GOT3 (cell line): ENCODE data around the gene WDFY4.

Source experiments
- DNase-seq: peaks from one replicate; lab custom pipeline; 2025; ENCODE audit warnings: mixed read lengths; lab: John Stamatoyannopoulos, UW

Gene WDFY4

DNA sequence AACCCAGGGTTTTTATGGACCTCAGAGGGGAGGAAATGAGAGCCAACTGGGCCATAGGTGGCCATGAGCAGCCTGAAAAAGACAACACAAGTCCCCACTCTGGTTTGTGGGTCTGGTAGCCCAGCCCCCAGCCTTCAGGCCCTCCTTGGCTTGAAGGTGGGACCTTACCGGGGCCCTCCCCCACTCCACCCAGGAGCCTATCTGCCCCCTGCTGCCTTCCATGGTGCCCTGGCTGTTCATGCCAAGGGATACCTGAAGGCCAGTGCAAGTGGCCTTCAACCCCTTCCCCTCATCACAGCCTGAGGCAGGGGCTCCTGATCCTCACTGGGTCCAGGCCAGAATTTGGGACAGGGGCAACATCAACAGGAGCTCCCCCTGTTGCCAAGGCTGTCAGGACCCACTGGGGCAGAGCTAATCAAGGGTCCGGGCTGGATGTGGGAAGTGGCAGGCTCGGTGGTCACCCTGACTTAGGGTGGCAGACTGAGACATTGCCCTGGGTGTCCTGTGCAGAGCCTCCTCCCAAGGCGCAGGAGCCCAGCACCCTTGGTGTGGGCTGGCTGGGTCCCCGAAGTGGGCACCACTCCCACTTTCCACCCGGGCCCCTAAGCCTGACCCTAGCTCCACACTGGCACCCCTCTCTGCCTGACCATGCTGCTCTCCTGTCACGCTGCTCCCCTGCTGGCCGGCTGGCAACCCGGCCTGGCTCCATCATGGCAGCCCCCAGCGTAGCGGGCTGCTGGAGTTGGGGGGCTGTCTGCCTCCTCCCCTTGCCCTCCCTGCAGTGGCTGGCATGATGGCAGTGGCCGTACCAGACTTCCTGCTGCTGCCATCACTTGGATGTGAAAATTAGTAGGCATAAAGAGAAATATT, 6.4 kb downstream of the WDFY4 start:
- no peak for DNase-seq

DNA sequence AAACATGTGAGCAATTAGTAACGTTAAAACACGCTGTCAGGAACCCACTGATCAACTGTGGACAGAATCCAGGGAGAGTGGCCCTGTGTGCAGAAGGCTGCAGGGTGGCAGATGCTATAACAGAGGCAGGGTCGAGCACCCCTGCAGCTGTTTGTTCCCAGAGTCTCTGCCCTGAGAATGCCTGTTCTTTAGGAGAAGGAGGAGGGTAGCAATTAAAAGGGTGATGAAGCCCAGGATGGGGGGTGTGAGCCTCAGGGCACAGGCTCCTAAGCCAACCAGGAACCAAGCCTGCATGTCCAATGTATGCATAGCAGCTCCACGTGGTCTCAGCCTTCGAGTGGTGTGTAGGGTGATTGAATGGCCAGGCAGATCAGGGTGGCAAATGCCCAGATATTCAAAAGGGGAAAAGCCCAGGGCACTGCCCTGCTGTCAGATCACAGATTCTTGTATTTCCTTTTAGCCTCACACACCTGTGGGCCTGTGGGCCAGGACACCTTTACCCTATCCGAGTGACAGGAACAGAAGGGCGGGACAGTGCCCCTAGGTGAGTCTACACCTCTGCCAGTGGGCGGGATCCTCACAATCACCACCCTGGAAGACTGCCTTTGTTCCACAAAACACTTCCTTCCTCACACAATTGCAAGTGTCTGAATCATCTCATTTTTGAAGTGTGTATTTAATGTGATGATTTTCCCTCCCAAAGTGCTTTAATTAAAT, 7.3 kb downstream of the WDFY4 start:
- DNase-seq, result no peak

DNA sequence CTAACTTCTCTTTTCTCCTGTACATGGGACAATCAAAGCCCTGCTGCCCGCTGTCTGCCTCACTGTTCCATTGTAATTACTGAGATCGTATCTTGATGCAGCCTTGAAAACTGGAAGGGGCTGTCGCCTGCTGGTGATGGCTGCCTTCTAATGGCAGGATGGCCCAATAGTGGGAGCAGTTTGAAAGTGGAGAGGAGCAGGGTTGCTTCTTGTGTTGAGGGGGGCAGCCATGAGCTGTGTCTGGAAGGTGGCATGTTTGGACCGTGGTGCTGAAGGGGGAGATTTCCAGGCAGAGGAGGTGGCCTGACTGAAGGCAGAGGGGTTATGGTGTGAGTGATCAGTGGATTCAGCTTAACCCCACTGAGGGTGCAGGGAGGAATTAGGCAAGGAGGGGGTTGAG, 8.1 kb downstream of the WDFY4 start:
- no peak for DNase-seq

DNA sequence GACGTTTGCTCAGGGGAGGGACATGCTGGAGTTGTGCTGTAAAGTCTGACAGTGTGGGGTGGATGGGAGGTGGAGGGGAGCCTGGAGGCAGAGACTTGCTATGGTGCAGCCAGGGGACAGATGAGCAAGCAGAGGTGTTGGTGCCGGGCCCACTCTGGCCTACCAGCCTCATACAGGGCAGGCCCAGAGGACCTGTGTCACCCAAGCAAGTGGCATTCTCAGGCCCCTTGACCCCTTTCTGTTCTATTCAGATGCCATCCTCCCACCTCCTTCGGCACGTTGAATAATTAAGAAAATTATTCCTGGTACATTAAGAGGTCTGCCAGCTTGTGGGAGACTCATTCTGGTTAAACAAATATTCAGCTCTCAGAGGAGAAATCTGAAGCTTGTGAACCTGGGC, 8.5 kb downstream of the WDFY4 start:
- DNase-seq, result no peak

DNA sequence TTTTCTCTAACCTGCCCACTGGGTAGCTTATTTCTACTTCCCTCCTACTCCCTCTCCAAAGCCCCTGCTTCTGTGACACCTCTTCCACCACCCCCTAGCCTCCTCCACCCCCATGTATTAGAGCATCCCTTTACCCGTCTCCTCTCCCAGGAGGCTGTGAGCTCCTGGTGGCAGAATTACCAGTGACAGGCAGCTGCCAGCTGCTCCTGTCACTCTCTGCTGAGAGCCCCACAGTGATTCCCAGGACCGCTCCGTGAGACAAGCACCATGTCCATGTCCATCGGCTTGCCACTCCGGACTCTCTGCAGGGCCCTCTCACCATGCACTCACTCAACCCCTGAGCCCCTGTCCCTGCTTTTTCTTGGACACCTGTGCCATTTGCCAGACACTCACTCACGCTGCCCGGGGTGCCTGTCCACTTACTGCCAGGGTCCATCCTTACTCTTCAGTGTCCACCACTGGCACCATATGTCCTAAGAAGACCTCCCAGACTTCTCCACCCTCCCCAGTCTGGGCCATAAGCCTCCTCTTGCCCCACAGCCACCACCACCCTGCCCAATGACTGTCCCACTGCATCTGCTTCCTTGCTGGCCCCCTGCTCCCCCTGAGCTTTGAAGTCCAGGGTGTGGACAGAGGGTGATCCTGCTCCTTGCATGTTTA, 9.8 kb downstream of the WDFY4 start:
- no peak for DNase-seq

DNA sequence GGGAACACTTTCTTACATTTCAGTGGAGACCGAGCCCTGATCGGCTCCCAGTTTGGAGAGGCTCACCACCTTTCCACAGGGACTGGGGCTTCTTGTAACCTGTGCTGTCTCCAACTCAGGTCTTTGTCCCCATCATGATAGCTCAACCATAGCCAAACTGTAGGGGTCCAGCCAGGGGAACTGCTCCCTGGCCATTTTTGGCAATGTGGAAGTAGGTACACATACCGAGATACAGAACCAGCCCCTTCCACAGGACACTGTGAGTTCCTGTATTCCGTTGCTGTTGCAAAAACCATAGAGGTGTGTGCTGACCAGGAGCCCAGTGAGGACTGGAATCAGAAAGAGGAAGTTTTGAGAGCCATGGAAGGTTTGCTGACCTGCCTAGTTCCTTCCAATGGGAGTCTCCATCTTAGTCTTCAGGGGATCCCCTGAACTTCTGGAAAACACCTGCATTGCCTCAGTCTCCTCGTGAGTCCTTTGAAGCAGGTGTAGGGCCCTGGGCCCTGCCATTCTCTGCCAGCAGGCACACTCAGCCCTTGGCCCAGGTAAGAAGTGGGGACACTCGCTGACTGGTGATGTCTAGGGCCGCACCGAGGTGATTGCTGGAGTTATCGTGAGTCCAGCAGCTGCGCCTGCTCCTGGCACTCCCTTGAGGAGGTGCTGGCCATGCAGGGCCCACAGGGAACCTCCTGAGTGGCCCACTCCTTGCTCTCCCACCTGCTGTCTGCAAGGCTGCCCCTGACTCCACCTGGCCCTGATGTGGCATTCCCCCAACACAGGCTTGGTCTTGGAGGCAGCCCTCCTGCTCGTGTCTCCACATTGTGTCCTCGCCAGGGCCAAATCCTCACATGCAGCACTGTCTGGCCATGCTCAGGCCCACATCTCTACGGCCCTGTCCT, 11.2 kb downstream of the WDFY4 start:
- no peak for DNase-seq

DNA sequence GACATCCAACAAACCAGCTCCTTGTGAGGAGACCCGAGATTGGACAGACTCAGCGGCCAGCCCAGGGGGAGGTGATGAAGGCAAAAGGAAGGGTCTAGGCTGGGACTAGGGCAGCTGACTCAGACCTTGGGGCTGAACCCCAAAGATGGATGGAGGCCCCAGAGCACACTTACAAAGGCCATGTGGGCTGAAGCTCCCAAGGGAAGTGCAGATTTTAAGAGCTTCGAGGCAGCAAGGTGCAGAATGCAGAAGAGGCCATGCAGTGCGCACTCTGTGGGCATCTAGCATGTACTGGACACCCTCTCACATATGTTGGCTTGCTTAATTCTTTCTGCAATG, 11.8 kb downstream of the WDFY4 start:
- DNase-seq, result no peak

DNA sequence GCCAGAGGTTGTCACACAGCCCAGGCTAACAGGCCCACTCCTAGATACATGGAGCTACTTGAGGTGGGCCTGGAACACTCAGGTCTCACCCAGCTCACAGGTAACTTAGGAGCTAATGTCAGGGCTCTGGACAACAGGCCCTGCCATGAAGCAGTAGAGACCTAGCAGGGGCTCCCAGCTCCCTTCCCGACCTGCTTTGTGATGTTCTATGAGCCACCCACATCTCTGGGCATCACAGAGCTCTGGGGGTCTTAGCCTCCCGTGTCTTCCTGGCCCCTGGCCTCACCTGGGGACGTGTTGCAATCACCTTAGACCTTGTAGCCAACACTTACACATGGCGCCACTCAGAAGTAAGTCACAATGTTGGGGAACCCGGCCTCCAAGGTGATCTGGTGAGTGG, 12.4 kb downstream of the WDFY4 start:
- DNase-seq, result no peak

DNA sequence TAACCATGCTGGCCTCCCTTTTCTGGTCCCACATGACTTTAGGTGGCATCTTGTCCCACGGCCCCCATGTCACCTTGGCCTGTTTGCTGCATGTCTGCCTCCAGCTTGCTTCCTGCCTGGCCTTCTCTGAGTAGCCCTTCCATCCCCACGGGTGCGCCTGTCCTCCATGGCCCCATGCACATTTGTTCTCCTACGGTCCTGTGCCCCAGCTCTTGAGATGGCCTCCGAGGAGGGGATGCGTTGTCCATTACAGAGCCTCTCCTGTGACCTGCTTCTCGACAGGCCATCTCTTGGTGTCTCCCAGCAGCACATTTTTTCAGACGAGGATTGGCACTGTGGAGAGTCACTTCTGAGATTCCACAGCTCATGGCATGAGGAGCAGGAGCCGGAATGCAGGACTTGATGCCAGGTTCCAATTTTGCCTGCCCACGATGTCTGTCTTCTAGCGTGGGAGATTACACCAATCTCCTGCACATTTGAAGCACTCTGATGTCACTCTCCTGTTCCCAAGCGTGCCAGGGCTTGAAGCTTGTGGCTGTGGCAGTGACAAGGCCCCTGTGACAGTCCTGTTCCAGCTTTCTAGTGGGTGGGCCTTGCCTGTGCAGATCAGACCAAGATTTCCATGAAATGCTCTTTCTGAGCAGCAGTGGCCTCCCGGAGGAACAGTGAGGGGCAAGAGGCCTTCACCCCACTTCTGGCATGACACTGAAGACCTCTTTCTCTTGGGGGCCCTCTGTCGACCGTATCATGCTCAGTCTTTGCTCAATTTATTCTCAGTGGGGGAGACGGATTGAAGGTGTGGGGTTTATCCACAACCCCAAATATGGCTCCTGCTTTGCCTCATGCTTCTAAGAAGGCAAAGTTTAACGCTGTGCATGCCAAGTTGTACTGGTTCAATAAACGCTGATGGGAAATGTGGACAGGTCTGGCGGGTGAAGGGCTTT, 13.4 kb downstream of the WDFY4 start:
- no peak for DNase-seq

DNA sequence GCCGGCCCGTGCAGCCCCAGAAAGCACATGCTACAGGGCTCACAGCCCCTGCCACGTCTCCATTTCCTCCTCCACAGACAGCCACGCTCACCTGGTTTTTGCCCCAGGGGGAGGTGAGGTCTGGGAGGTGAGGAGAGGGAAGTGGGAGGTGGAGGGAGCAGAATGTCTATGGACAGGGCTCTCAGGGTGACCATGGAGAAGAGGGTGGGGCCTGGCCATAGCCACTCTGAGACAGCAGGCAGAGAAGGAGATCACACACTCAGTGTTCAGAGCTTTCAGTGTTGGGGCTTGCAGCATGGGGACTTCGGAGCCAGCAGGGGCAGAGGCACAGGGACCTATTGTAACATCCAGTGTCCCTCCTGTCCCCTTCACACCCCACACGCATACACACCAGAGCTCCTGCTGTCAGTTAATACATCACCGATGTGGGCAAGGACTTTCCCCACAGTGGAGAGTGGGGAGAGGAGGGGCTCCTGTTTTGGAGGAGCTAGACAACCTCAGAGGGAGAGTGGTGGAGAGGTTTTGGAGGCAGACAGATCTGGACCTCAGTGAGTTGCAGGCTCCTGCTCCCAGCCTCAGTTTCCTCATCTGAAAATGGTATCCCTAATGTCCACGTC, 14.4 kb downstream of the WDFY4 start:
- DNase-seq, result no peak

DNA sequence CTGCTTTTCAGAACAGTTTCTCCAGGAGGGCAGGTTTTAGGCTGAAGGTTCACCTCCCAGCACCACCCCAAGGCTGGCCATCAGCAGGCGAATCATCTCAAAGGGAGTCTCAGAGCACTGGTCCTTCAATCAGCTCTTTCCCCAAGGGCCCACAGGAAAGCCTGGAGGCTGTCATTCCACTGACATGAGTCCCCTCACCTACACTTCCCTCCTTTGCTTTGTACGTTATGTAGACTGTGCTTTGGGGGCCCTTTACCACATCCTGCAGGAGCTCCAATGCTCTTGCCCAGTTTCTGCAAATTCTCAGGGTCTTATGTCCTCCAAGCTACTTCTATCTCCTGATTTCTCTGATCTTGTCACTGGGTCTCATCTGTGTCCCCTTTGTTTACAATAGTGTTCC, 15.4 kb downstream of the WDFY4 start:
- DNase-seq, result no peak

DNA sequence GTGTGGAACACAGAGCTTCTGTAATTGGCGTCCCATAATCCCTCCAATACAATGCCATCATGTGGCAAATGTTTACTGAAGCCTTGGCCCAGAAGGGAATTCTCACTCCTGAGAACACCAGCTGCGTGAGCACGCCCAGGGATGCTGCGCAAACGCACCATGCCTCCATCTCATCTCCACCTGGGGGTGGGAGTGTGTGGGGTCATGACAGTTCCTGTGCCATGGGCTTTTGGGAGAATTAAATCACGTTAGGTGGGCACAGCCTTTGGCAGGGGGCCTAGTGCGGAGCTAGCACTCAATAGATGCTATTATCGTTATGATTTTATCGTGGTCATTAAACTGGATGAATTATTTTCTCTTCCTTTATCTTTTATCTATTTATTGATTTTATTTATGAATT, 15.8 kb downstream of the WDFY4 start:
- no peak for DNase-seq

DNA sequence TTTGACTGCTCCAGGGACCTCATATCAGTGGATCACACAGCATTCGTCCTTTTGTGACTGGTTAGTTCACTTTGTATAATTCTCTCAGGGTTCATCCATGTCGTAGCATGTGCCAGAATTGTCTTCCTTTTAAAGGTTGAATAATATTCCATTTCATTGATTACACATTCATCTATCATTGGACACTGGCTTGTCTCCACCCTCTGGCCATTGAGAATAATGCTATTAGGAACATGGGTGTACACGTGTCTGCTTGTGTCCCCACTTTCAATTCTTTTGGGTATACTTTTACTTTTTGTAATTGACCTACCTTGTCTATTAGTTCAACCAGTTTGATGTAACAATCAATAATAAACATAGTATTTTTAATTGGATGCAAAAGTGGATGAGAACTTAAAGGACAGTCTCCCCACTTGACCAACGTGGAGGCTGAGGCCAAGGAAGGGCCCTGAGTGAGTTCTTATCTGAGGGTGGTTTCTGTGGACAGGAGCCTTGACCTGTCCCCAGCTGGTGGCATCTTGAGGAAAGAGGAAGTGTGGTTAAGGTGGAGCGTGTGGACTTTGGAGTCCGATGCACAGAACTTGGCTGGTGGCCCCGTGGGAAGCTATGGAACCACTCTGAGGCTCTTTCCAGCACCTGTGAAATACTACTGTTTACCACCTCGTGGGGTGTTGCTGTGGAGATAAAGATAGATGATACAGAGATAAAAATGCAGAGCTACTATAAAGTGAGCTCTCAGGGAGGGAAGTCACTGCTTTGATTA, 16.6 kb downstream of the WDFY4 start:
- DNase-seq, result no peak

DNA sequence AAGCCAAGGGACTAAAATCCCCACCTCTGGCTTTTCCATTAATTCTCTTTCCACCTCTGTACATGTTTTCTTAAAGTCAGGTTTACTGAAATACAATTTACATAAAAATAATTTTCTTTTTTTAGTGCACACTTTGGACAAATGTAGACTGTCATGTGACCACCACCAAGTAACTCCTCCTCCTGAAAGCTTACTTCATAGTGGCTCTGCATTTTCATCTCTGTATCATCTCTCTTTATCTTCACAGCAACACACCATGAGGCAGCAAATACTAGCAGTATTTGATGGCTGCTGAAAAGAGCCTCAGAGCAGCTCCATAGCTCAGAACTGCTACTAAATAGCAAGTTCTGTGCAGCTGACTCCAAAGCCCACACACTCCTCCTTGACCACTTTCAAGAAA, 17.3 kb downstream of the WDFY4 start:
- no peak for DNase-seq

DNA sequence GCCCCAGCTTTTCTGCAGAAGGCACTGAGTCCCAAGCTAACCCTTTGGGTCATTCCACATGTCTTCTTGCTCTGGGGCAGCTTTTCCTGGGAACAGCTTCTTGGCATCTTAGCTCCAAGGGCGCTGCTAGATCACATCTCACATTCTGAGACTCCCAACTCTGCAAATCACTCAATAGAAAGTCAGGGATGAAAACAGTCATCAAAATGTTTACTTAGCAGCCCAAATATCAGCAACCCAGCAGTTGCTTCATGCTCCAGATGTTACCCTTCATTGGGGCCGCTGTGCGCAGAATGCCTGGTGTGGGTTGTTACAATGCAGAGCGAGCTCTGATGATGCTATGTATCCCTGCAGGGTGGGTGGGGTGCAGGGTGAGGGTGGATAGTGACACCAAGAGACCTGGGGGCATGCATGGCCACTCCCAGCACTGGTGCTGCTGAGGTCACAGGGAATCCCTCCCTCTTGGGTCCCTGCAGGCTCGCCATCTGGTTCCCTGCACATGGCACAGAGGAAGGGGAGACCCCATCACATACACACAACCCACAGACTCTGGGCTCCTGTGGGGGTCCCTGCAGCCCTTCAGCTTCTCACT, 19.0 kb downstream of the WDFY4 start:
- DNase-seq, result no peak

DNA sequence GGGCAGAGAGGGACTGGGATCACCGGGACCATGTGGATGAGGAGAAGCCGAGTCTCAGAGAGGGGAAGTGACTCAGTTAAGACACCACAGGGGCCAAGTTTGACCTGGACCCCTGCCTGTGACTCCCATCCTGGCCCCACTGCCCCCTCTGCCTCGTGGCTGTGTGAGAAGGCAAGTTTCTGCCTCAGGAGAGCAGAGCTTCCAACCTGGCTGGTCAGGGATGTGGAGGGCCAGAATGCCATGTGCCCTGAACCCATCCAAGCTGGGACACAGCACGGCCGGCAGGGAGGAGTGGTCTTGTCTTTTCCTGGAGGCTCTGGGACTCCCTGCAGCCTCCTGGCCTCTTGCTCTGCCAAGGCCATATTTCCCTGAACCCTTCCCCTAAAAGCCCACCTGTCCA, 19.5 kb downstream of the WDFY4 start:
- no peak for DNase-seq

DNA sequence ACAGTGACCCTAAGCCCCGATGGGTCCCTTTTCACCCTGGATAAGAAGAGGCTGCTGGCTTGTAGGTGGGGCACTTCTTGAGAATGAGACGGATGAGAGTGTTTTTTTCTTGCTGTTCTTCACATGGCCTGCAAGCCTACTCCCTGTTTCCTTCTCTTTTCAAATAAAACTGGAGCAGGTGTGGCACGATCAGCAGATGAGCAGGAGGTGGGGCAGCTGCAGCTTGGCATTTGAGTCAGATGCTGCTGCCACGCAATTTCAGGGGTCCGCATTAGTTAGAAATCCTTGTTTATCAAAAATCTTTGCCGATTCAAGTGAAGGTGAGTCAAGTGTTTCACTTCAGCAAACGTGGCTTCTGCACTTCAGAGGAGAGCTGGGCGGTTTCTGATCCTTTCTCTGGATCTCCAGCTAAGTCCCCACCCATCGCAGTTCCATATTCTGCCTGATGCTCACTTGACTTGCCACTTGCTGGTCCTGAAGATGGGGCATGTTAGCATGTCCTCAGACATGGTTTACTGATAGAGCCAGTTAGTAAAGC, 20.8 kb downstream of the WDFY4 start:
- DNase-seq, result no peak

DNA sequence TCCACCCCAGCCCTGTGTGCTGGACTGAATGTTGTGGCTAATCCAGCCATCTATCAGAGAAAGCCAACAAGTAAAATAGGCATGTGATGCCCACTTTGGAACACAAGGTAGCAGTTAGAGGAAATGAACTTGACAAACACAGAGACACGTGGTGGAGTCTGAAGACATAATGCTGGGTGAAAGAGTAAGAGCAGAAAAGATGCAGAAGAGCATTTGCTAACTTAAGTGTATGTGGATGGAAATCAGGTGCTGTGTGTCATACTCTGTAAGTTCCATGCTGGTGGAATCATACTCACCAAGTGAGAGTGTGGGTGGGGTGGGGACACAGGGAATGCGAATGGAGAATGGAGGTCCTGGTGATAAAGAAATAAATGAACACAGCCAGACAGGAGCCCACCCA, 22.8 kb downstream of the WDFY4 start:
- no peak for DNase-seq

DNA sequence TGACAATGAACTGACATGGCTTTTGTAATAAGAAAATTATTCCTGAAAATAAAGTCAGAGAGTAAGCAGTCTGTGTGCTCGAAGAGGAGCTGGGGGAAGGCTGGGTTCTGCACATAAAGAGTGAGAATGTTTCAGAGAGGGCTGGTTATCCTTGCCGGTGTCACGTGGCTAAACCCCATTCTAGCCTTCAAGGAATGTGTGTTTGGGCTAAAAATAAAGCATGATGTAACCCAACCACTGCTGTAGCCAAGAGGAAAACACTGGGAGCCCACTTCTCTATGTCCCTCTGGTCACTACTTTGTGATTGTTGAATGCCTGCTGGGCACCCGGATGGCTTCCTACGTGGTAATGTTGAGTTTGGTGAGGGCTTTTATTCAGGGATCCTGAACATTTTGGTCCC, 23.5 kb downstream of the WDFY4 start:
- DNase-seq, result no peak
